NB4 (cell line): Measurements from ENCODE around the gene NBEAL2.

Experiments
- DNase-seq: peaks from one replicate; pipeline ENCODE4 v3.0.0; 2010; ENCODE audit warnings: low read depth
- H3K4me3 ChIP-seq: one replicate; pipeline ENCODE4 v1.5.1; 2011; ENCODE audit warnings: mild to moderate bottlenecking, low read depth, low read length, moderate library complexity
- CTCF ChIP-seq: IDR thresholded peaks from one replicate; pipeline ENCODE4 v1.5.1; 2012; ENCODE audit warnings: low read depth, low read length
- MYC ChIP-seq: IDR thresholded peaks from 2 replicates; pipeline ENCODE4 v1.6.1; 2011; ENCODE audit warnings: low read depth, low read length
- POLR2A ChIP-seq: IDR thresholded peaks from 2 replicates; pipeline ENCODE4 v1.6.1; 2011; ENCODE audit warnings: mild to moderate bottlenecking; ENCODE audit not compliant: insufficient read length; ENCODE audit errors: extremely low read depth
- TF ChIP-seq, protein P1 (sequence below): IDR thresholded peaks from 2 replicates; pipeline ENCODE4 v1.6.1; 2011; ENCODE audit warnings: low read depth, low read length

Gene NBEAL2

GRCh38 chr3:46987743-46988401 lies 8.4 kb downstream of the NBEAL2 start:
- peak overlapping the region; percentile 21 for H3K4me3 ChIP-seq
- TF ChIP-seq POLR2A = no peak
- 0 out of 2 replicates have a peak, but pooled peaks have one; percentile 32 for TF ChIP-seq MYC
- TF ChIP-seq, protein P1, sequence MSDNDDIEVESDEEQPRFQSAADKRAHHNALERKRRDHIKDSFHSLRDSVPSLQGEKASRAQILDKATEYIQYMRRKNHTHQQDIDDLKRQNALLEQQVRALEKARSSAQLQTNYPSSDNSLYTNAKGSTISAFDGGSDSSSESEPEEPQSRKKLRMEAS = peak; percentile 13; the same call in 1 of the 2 replicates
- peak; percentile 94 for DNase-seq

DNA sequence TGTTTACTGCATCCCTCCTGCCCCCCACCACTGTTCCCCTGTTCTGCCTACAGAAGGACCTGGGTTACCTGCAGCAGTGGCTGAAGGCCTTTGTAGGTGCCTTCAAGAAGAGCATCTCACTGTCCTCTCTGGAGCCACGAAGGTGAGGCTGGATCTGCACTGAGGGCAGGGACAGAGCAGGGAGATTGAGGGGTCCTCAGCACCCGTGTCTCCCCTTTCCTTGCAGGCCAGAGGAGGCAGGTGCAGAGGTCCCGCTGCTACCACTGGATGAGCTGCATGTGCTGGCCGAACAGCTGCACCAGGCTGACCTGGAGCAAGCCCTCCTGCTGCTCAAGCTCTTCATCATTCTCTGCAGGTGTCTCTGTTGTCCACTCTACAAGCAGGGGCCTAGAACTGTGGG lies 9.2 kb downstream of the NBEAL2 start:
- TF ChIP-seq CTCF (no peak), POLR2A (no peak), MYC (no peak)
- TF ChIP-seq, protein P1 = no peak
- no peak for DNase-seq
- no peak overlapping the region for H3K4me3 ChIP-seq

DNA sequence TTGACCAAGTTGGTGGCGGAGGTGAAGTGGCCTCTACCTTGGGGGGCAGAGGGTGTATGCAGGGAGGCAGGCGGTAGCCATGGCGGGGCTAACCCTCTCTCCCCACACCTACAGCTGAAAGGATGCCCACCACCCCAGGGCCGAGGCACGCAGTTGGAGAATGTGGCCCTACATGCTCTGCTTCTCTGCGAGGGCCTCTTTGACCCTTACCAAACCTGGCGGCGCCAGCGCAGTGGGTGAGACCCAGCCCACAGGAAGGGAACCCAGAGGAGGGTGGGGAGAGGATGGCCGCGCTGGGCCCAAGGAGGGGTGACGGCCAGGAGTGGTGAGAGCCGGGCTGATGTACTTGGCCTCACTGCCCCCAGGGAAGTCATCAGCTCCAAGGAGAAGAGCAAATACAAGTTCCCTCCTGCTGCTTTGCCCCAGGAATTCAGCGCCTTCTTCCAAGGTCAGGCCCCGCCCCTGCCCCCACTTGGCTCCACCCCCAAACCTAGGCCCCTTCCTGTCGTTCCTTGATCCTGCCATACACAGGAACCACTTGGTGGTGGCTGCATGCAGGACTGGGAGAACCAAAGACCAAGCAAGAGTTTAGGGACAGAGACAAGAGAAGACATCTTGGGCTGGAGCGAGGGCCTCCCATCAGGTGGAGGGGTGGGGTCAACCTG lies 9.8 kb downstream of the NBEAL2 start:
- DNase-seq = no peak

GRCh38 chr3:46990573-46991374 lies 11.3 kb downstream of the NBEAL2 start:
- TF ChIP-seq CTCF = no peak
- no peak overlapping the region for H3K4me3 ChIP-seq
- no peak for DNase-seq

More for the DNA sequence above, 9.8 kb downstream of the NBEAL2 start:
- H3K4me3 ChIP-seq = no peak overlapping the region
- no peak for TF ChIP-seq CTCF
- TF ChIP-seq, protein P1 = no peak
- TF ChIP-seq MYC = no peak
- TF ChIP-seq POLR2A = no peak

DNA sequence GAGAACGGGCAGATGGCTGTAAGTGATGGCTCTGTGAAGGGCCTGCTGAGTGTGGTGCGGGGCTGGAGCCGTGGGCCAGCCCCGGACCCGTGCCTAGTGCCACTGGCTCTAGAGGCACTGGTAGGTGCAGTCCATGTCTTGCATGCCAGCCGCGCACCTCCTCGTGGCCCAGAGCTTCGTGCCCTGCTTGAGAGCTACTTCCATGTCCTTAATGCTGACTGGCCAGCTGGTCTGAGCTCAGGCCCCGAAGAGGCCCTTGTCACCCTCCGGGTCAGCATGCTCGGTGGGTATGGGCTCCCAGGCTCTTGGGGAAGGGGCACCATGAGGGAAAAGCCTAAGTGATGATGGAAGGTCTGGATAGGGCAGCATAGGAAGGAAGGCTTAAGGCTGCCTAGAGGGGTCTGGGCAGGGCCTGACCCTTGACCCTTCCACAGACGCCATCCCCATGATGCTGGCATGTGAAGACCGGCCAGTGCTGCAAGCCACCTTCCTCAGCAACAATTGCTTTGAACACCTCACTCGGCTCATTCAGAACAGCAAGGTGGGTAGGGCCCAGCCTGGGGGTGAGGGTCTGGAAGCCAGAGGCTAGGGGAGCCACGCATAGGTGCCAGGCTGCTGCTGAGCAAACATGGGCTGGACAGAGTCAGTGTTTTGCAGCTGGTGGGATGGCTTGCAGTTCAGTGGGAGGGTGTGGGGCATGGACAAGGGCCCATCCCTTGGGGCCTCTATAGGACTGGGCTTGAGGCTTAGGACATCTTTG lies 12.1 kb downstream of the NBEAL2 start:
- no peak overlapping the region for H3K4me3 ChIP-seq
- TF ChIP-seq, protein P1 = no peak
- TF ChIP-seq CTCF = no peak
- no peak for TF ChIP-seq POLR2A
- TF ChIP-seq MYC = no peak
- no peak for DNase-seq
